Liver (tissue), 9 donors: ENCODE measurements around the gene PRDX1. TPM values are rescaled to one million over a fixed set of nuclear protein-coding genes. Genes with fewer than 3 reads are reported as not detected.
A peak's percentile ranks its signal among the peaks of the same experiment; 100 is the strongest.

Experiments used
- DNase-seq: peaks from one replicate; pipeline ENCODE4 v3.0.0-alpha.2; 2017; ENCODE audit warnings: low spot score
- H3K27ac ChIP-seq, 2 donors: one replicate each; pipeline ENCODE4 v1.7.0; 2013; ENCODE audit warnings: inconsistent platforms in 2 of 2, low read length in 2 of 2, control low read depth in 1 of 2, low read depth in 1 of 2, mild to moderate bottlenecking in 1 of 2
- H3K27me3 ChIP-seq, 4 donors: one replicate each; pipeline versions ENCODE4 v1.6.1 to v1.7.0; 2013; ENCODE audit warnings: low read length in 3 of 4, inconsistent platforms in 1 of 4, mild to moderate bottlenecking in 1 of 4, moderate library complexity in 1 of 4; ENCODE audit not compliant: control insufficient read depth in 4 of 4, insufficient read depth in 4 of 4
- H3K36me3 ChIP-seq, 4 donors: one replicate each; pipeline versions ENCODE4 v1.6.1 to v1.7.0; 2013; ENCODE audit warnings: low read length in 3 of 4, mild to moderate bottlenecking in 3 of 4, low read depth in 1 of 4, moderate library complexity in 1 of 4; ENCODE audit not compliant: control insufficient read depth in 4 of 4, insufficient read depth in 3 of 4
- H3K4me1 ChIP-seq, 4 donors: one replicate each; pipeline versions ENCODE4 v1.6.1 to v1.7.0; 2013; ENCODE audit warnings: low read length in 3 of 4, mild to moderate bottlenecking in 3 of 4, moderate library complexity in 1 of 4; ENCODE audit not compliant: control insufficient read depth in 4 of 4, insufficient read depth in 4 of 4
- H3K4me3 ChIP-seq, 3 donors: one replicate each; pipeline versions ENCODE4 v1.6.1 to v1.7.0; 2013; ENCODE audit warnings: low read length in 3 of 3, control low read depth in 1 of 3, low read depth in 1 of 3, mild to moderate bottlenecking in 1 of 3
- H3K9ac ChIP-seq, 2 donors: one replicate each; pipeline ENCODE4 v1.7.0; 2013; ENCODE audit warnings: low read length in 2 of 2, mild to moderate bottlenecking in 2 of 2, moderate library complexity in 2 of 2, control low read depth in 1 of 2, low read depth in 1 of 2
- H3K9me3 ChIP-seq, 4 donors: one replicate each; pipeline versions ENCODE4 v1.6.1 to v1.7.0; 2013; ENCODE audit warnings: low read length in 3 of 4; ENCODE audit not compliant: control insufficient read depth in 4 of 4
- EGR1 ChIP-seq, 2 donors: IDR thresholded peaks; 2 replicates each; pipeline ENCODE4 v1.6.1; 2016 to 2018; ENCODE audit warnings: antibody characterized with exemption in 2 of 2, low read depth in 2 of 2
- FOXA1 ChIP-seq: IDR thresholded peaks from 2 replicates; pipeline ENCODE4 v1.6.1; 2016; ENCODE audit warnings: antibody characterized with exemption
- FOXA2 ChIP-seq: IDR thresholded peaks from 2 replicates; pipeline ENCODE4 v1.6.1; 2016; ENCODE audit warnings: antibody characterized with exemption
- GABPA ChIP-seq, 2 donors: IDR thresholded peaks in 1 of 2; conservative IDR thresholded peaks in 1 of 2; 2 replicates each; pipeline ENCODE4 v1.6.1; 2016; ENCODE audit warnings: antibody characterized with exemption in 2 of 2, mild to moderate bottlenecking in 1 of 2, moderate library complexity in 1 of 2
- HNF4A ChIP-seq, 2 donors: conservative IDR thresholded peaks; 2 replicates each; pipeline ENCODE4 v1.6.1; 2016; ENCODE audit warnings: antibody characterized with exemption in 2 of 2, mild to moderate bottlenecking in 2 of 2
- HNF4G ChIP-seq: IDR thresholded peaks from 2 replicates; pipeline ENCODE4 v1.6.1; 2016; ENCODE audit warnings: antibody characterized with exemption
- JUND ChIP-seq, 2 donors: IDR thresholded peaks; 2 replicates each; pipeline ENCODE4 v1.6.1; 2016; ENCODE audit warnings: antibody characterized with exemption in 2 of 2
- MAX ChIP-seq: IDR thresholded peaks from 2 replicates; pipeline ENCODE4 v1.6.1; 2016; ENCODE audit warnings: antibody characterized with exemption
- NR2F2 ChIP-seq: IDR thresholded peaks from 2 replicates; pipeline ENCODE4 v1.6.1; 2016; ENCODE audit warnings: antibody characterized with exemption
- RAD21 ChIP-seq, 2 donors: IDR thresholded peaks; 2 replicates each; pipeline ENCODE4 v1.6.1; 2016; ENCODE audit warnings: antibody characterized with exemption in 2 of 2, mild to moderate bottlenecking in 2 of 2
- REST ChIP-seq: IDR thresholded peaks from 2 replicates; pipeline ENCODE4 v1.6.1; 2016; ENCODE audit warnings: antibody characterized with exemption, mild to moderate bottlenecking
- RXRA ChIP-seq, 2 donors: IDR thresholded peaks; 2 replicates each; pipeline ENCODE4 v1.6.1; 2017 to 2018; ENCODE audit warnings: antibody characterized with exemption in 2 of 2, mild to moderate bottlenecking in 1 of 2
- SP1 ChIP-seq: IDR thresholded peaks from 2 replicates; pipeline ENCODE4 v1.6.1; 2018; ENCODE audit warnings: antibody characterized with exemption, mild to moderate bottlenecking
- TAF1 ChIP-seq: conservative IDR thresholded peaks from 2 replicates; pipeline ENCODE4 v1.6.1; 2016; ENCODE audit warnings: antibody characterized with exemption, mild to moderate bottlenecking
- YY1 ChIP-seq: IDR thresholded peaks from 2 replicates; pipeline ENCODE4 v1.6.1; 2016; ENCODE audit warnings: antibody characterized with exemption, mild to moderate bottlenecking
- ZBTB33 ChIP-seq: IDR thresholded peaks from 2 replicates; pipeline ENCODE4 v1.6.1; 2016; ENCODE audit warnings: antibody characterized with exemption
- WGBS: extraction: QIAGEN DNeasy Blood & Tissue Kit; methylation state at CpG from one replicate; pipeline ENCODE4 v1.1.7; 2013; 5-methylcytosine and 5-hydroxymethylcytosine counted together
- polyA plus RNA-seq, 2 donors: library from polyadenylated mRNA; stranded (reverse) in 1 of 2; unstranded in 1 of 2; fragments of 200-250 nt in 1 of 2; fragments of >200 nt in 1 of 2; fragmentation: Nextera tagmentation in 1 of 2; extraction: Ambion mirVana in 1 of 2; gene quantifications; one replicate each; pipeline versions ENCODE4 v1.2.1 to v1.2.3, GENCODE V29; 2013 to 2015
- total RNA-seq, 2 donors: library from RNA; depleted of rRNA; stranded (reverse); fragments of >200 nt; gene quantifications; one replicate each; pipeline ENCODE4 v1.2.3, GENCODE V29; 2014
- TF ChIP-seq, protein P1 (sequence below): fragments of 150-350 bp; IDR thresholded peaks from 2 replicates; pipeline ENCODE4 v1.5.1; 2017; ENCODE audit warnings: improper control_type of control experiment, low read depth, low read length; ENCODE audit not compliant: missing input control
- TF ChIP-seq, protein P2 (sequence below): IDR thresholded peaks from 2 replicates; pipeline ENCODE4 v1.6.1; 2016; ENCODE audit warnings: antibody characterized with exemption
- donor health status: healthy.
- donor health status: healthy.
- donor health status: healthy.
- donor health status: healthy.
- donor health status: healthy.

PRDX1 gene
- total and polyA plus RNA-seq, 4 donors = 270 to 623 (median 397) TPM

DNA sequence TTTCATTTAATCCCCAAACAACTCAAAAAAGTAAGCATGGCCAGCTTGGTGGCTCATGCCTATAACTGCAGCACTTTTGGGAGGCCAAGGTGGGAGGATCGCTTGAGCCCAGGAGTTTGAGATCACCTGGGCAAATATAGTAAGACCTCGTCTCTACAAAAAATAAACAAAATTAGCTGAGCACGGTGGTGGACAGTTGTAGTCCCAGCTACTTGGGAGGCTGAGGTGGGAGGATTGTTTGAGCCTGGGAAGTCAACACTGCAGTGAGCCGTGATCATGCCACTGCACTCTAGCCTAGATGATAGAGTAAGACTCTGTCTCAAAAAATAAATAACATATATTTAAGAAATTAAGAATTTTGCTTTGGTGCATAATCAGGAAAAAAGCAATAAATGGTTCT, 22.8 kb upstream of the PRDX1 start:
- no peak for TF ChIP-seq EGR1 (IDR thresholded peaks at IDR 0.05; ENCODE audit: low read depth in 2 of 2)
- H3K9me3 ChIP-seq = no peaks in the 10 kb centered on the region
- no peak overlapping the region for H3K4me3 ChIP-seq
- peaks cover 12 to 42% (median 35%) of the 10 kb centered on the region in 4 donors for H3K4me1 ChIP-seq
- H3K9ac ChIP-seq = no peak overlapping the region
- no peaks in the 10 kb centered on the region for H3K36me3 ChIP-seq
- H3K27ac ChIP-seq = peak overlapping the region in 1 of 2 donors; percentile 27
- no peaks in the 10 kb centered on the region for H3K27me3 ChIP-seq
- WGBS = 72% methylated on average over 4 of the region's 4 CpGs
- no peak for DNase-seq

- H3K9ac ChIP-seq = no peak overlapping the region
- H3K27me3 ChIP-seq = no peaks in the 10 kb centered on the region
- no peak overlapping the region for H3K4me3 ChIP-seq
- peak overlapping the region; percentile 42 to 69 for H3K27ac ChIP-seq
- no peaks in the 10 kb centered on the region for H3K36me3 ChIP-seq
- peak; percentile 47 for DNase-seq
- no peaks in the 10 kb centered on the region for H3K9me3 ChIP-seq
- peaks cover 12 to 42% (median 35%) of the 10 kb centered on the region in 4 donors for H3K4me1 ChIP-seq
- no peak for TF ChIP-seq EGR1 (IDR thresholded peaks at IDR 0.05; ENCODE audit: low read depth in 2 of 2)
- TF ChIP-seq FOXA1 = no peak
- no peak for TF ChIP-seq NR2F2
- TF ChIP-seq RAD21 (IDR thresholded peaks at IDR 0.05) = no peak
- TF ChIP-seq HNF4G = no peak
- peak; percentile 31 for TF ChIP-seq YY1
- no peak for TF ChIP-seq REST
- peak; percentile 13 to 17 for TF ChIP-seq HNF4A (conservative IDR thresholded peaks at IDR 0.05)
- TF ChIP-seq JUND (IDR thresholded peaks at IDR 0.05) = no peak
- TF ChIP-seq MAX = peak; percentile 67
- TF ChIP-seq RXRA (IDR thresholded peaks at IDR 0.05) = peak in 1 of 2 donors; percentile 8
- no peak for TF ChIP-seq ZBTB33
- no peak for TF ChIP-seq TAF1
- peak in 1 of 2 donors; percentile 23 for TF ChIP-seq GABPA (IDR thresholded peaks at IDR 0.05 in 1 of 2, conservative IDR thresholded peaks at IDR 0.05 in 1 of 2)
- TF ChIP-seq, protein P1, sequence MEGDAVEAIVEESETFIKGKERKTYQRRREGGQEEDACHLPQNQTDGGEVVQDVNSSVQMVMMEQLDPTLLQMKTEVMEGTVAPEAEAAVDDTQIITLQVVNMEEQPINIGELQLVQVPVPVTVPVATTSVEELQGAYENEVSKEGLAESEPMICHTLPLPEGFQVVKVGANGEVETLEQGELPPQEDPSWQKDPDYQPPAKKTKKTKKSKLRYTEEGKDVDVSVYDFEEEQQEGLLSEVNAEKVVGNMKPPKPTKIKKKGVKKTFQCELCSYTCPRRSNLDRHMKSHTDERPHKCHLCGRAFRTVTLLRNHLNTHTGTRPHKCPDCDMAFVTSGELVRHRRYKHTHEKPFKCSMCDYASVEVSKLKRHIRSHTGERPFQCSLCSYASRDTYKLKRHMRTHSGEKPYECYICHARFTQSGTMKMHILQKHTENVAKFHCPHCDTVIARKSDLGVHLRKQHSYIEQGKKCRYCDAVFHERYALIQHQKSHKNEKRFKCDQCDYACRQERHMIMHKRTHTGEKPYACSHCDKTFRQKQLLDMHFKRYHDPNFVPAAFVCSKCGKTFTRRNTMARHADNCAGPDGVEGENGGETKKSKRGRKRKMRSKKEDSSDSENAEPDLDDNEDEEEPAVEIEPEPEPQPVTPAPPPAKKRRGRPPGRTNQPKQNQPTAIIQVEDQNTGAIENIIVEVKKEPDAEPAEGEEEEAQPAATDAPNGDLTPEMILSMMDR = no peak
- TF ChIP-seq, protein P2, sequence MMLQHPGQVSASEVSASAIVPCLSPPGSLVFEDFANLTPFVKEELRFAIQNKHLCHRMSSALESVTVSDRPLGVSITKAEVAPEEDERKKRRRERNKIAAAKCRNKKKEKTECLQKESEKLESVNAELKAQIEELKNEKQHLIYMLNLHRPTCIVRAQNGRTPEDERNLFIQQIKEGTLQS = no peak
- TF ChIP-seq FOXA2 = no peak
- TF ChIP-seq SP1 = peak; percentile 45
- 45% methylated on average over 8 of the region's 8 CpGs for WGBS
These were observed 22.1 kb upstream of the PRDX1 start for GRCh38 chr1:45543581-45544417.
